ENCODE measurements around the gene TMEM238L. TPM values are rescaled to one million over a fixed set of nuclear protein-coding genes. Genes with fewer than 3 reads are reported as not detected.
A peak's percentile ranks its signal among the peaks of the same experiment; 100 is the strongest.
"Not testable (repeated sequence)": the region's sequence is repeated elsewhere in the genome, so short reads cannot be mapped to it uniquely, and the experiment has no call there.

The TMEM238L gene
- 0.23 TPM for polyA plus RNA-seq (ENCODE audit: insufficient read length)

DNA sequence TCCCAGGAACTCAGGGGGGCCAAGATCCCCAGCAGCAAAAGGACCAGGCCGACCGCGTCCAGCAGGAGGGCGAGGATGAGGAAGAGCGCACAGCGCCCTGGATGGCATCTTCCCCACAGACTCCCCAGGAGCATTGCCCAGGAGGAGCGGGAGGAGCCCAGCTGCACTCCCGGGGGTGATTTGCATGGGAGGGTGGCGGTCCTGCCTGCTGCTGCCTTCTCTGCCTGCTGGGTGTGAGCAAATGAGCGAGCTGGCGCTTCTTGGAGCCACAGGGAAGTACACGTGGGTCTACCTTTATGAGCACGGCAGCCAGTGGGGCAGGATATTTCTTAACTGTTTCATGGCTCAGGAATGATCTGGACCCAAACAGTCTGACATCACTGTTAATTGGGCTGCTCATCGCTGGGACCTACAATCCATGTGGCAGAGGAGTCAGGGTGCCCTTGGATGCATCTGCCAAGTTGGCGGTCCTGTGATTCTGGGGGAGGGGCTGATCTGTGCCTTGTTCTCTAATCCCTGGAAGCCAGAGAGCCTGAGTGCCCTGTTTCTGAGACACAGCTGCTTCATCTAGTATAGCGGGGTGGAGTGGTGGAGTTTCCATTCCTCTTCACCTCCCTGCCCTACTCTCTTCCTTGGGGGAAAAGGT lies at the start of gene TMEM238L:
TSS of gene TMEM238L (minus strand) at position 270 of the 646 bp plus-strand sequence. CDS start at position 134, 136 bp downstream.
- no peak for DNase-seq (ENCODE audit: low read depth)

GRCh38 chr17:10846636-10847035 lies 42.7 kb upstream of the TMEM238L start:
- not testable (repeated sequence) for DNase-seq (ENCODE audit: low read depth)

- no peak for DNase-seq (ENCODE audit: low read depth)
Measured at GRCh38 chr17:10845388-10845751, 41.5 kb upstream of the TMEM238L start.

GRCh38 chr17:10844621-10845387 lies 40.9 kb upstream of the TMEM238L start:
- DNase-seq (ENCODE audit: low read depth): peak; percentile 35

DNA sequence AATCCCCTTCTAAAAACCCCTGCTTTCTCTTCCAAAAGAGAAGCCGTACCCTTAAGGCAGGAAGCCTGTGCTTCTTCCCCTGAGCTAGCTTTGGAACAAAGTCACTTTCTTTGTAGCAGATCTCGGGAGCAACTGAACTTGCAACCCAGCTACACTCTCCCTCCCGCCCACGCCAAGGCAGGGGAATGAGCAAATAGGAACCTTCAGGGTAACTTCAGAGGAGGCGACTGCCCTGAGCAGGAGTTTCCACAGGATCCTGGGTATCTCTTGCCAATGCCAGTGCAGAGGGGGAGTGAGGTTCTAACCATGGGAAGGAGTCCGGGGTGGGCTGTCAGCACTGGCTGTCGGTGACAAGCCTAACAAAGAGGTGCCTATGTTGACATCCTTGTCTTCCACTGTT lies 39.9 kb upstream of the TMEM238L start:
- no peak for DNase-seq (ENCODE audit: low read depth)

DNA sequence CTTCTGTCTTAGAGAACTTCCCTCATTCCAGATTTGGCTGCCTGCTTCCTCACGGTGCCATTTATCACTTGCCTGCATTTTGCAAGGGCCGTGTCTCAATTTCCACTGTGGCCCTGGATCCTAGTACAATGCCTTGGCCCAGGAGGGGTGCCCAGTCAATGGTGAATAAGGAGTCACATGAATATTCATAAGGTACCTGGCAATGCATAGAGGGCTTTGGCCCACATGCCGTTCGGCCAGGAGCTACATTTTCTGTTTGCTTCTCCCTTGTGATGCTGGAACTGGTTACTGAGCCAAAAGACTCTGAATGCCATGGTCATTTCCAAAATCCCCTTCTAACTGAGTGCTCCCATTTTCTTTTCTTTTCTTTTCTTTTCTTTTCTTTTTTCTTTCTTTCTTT lies 38.8 kb upstream of the TMEM238L start:
- DNase-seq (ENCODE audit: low read depth): no peak

DNA sequence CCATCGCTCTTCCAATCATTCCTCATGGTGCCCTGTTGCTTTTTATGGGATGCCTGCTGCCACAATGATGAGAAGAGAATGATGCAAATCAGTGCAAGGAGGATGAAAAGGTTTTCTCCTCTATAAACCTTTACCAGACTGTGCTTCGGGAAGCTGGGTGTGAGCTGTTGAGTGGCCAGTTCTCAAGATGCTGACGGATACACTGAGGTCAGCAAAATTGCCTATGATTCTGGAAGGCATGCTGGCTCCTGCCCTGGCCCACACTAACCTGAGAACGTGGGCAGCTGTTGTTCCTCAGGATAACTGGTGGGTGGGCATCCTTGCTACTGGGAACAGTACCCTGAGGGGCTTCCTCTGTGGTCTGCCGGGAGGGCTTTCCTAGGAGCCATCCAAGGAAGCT lies 34.8 kb upstream of the TMEM238L start:
- no peak for DNase-seq (ENCODE audit: low read depth)

GRCh38 chr17:10837921-10838320 lies 34.0 kb upstream of the TMEM238L start, which contains the start of gene PIRT:
Gene PIRT, minus strand, starts transcription at chr17:10838087. Its CDS starts 12,442 bp downstream, at chr17:10825645.
- no peak for DNase-seq (ENCODE audit: low read depth)

GRCh38 chr17:10836966-10837590 lies 33.2 kb upstream of the TMEM238L start:
- DNase-seq (ENCODE audit: low read depth): no peak

- no peak for DNase-seq (ENCODE audit: low read depth)
Measured at GRCh38 chr17:10836145-10836544, 32.2 kb upstream of the TMEM238L start.

DNA sequence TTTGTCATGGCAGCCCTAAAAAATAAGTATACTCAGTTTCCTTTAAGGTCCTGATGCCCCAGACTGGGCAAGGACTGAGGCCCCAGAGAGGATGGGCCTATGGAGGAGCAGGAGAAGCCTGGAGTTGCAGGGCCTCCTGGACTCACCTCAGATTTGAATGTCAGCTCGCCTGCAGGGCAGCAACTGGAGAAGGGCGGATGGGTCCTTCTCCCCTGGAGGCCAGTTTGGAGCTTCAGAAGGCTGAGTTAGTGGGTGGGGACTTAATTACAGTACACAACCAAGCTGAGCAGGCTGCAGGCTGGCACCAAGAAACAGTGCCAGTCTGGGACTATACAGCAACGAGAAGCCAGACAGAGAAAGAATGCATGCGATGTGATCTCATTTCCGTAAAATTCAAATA lies 27.8 kb upstream of the TMEM238L start:
- no peak for DNase-seq (ENCODE audit: low read depth)

- DNase-seq (ENCODE audit: low read depth): no peak
Measured at GRCh38 chr17:10827898-10828552, 24.1 kb upstream of the TMEM238L start.

DNA sequence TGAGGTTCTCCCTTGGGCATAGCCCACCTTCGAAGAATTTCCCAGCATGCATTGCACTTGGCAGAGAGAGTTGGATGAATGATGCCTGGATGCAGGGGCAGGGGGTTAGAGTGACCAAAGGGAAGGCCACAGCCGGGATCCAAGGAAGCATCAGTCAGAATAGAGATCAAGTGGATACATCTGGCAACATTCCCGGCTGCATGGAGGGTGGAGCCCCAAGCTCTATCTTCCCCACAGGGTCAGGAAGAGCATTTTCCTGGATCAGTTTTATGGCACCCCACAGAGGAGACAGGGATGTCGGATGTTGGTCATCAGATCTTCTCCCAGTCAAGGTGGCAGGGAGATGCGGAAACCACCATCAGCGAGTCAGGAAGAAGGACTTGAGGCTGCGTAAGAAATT lies 21.0 kb upstream of the TMEM238L start:
- DNase-seq (ENCODE audit: low read depth): no peak

DNA sequence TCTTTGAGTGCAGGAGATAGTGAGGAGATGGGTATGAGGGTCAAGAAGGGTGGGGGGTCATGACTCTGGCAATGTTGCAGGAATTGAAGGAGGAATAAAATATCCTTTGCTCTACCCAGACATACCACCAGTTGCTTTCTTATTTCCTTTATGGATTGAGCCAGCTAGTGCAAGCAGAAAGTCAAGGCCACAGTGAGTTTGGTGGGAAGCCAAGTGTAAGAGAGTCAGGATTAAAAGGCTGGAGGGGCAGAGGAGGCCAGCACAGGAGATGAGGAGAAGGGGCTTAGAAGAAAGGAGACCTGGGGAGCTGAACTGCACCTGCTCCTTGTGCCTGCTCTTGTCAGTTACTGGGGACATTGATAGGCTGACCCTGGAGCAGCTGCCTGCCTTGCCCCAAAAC lies 17.9 kb upstream of the TMEM238L start:
- no peak for DNase-seq (ENCODE audit: low read depth)

DNA sequence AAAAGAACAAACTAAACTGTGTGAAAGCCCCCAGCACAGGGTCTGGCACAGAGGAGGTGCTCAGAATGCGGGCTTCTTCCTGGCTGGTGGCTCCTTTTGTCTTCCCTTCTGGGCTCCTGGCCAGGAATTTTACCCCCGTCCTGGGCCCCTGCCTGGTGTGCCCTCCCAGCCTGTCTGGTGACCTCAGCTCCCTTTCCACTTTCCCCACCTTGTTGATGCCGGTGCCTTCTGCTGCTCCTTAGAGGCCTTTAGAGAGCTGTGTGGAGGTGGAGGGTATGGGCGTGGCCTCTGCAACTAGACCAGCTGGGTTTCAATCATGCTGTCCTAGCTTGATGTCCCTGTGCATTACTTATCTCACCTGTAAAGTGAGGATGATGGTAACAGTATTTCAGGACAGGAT lies 17.2 kb upstream of the TMEM238L start:
- DNase-seq (ENCODE audit: low read depth): no peak

DNA sequence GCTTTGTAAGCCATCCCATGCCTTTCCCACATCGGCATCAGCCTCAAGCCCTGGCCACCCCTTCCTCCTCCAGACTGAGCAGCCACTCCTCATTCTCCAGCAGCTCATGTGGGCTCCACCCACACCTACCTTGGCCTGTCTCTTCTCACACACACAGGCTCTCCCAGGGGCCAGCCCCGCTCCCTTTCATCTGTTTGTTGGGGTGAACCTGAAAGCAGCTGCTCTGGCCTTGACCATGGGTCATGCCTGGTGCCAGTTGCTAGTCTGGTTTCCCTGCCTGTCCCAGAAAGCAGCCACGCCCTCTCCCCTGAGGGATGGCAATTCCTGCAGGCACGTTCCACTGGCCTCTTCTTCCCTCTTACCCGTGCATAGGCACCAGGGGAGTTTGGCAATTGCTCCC lies 11.4 kb upstream of the TMEM238L start:
- DNase-seq (ENCODE audit: low read depth): no peak

- DNase-seq (ENCODE audit: low read depth): no peak
Measured at GRCh38 chr17:10814075-10814474, 10.2 kb upstream of the TMEM238L start.

- no peak for DNase-seq (ENCODE audit: low read depth)
Measured at GRCh38 chr17:10812674-10813073, 8.8 kb upstream of the TMEM238L start.

DNA sequence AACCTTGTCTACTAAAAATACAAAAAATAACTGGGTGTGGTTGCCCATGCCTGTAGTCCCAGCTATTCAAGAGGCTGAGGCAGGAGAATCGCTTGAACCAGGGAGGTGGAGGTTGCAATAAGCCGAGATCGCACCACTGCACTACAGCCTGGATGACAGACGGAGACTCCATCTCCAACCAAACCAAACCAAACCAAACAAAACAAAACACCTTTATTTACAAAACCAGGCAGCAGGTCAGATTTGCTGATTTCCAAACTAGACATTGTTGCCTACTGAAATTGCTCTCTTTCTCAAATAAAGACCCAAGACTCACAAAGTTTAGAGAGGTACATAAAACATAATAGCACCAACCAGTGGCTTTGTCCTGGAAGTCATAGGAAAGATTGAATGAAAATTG lies 5.7 kb upstream of the TMEM238L start:
- no peak for DNase-seq (ENCODE audit: low read depth)

DNA sequence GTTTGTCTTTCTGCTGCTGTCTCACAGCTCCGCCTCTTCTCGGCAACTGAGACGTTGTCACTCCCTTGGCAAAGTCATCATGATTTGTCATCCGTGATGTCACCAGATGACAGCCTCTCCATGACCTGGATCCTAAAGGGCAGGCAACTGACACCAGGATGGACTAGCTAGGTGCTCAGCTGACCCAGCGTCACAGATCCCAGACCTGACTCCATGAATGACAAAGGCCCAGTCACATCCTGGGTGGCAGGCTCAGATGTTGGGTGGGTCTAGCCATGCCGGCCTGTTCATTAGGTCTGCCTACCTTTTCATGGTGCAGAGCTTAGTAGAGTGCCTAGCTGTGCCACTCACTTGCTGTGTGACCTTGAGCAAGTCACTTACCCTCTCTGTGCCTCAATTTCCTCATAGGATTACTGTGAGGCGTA lies 3.8 kb upstream of the TMEM238L start:
- DNase-seq (ENCODE audit: low read depth): no peak

DNA sequence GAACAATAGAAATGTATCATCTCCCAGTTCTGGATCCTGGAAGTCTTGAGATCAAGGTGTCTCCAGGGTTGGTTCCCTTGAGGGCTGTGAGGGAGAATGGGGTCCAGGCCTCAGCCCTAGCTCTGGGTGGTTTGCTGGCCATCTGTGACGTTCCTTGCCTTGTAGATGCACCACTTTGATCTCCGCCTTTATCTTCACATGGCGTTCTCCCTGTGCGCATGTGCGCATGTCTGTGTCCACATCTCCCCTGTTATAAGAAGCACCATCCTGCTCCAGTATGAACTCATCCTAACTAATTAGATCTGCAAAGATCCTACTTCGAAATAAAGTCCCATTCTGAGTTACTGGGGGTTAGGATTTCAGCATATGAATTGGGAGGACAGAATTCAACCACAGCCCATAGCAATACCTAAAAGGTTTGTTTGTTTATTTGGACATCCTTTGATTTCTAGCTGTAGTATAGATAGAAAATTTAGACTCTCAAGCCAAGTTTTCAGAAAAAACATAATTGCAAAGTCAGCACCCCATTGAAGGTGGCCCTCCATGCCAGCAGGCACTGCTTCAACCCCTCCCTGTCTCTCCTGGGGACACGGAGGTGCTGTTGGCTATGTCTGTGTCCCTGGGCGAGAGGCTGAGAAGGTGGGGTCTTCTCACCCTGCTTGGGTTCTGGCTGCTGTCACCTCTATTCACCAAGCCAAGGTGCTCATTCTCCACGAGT lies 2.8 kb upstream of the TMEM238L start:
- DNase-seq (ENCODE audit: low read depth): no peak

GRCh38 chr17:10805911-10806310 lies 2.0 kb upstream of the TMEM238L start:
- no peak for DNase-seq (ENCODE audit: low read depth)

All from forelimb muscle (tissue), 1 donor.